Measurements from ENCODE around the gene MEX3D. TPM values are rescaled to one million over a fixed set of nuclear protein-coding genes. Genes with fewer than 3 reads are reported as not detected.
"Not testable (repeated sequence)": the region's sequence is repeated elsewhere in the genome, so short reads cannot be mapped to it uniquely, and the experiment has no call there.

Gene MEX3D
- total RNA-seq, 1 experiment from 2014 or later: 48.0 TPM

GRCh38 chr19:1572795-1573194 is 4.7 kb upstream of the MEX3D start:
- no peak for DNase-seq (ENCODE audit: low read depth)

DNA sequence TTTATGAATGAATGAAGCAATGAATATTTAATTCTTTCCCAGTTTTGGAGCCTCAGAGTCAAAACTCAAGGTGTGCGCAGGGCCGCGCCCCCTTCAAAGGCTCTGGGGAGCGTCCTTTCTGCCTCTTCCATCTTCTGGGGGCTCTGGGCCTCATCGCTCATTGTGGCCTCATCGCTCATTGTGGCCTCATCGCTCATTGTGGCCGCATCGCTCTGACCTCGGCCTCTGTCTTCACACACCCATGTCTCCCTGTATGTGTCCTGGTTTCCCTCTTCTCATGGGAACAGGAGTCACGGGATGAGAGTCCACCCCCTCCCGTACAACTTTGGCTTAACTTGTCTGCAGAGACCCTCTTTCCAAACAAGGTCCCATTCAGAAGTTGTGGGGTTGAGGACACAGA is 3.2 kb upstream of the MEX3D start:
- no peak for DNase-seq (ENCODE audit: low read depth)

- no peak for DNase-seq (ENCODE audit: low read depth)
These were observed 2.7 kb upstream of the MEX3D start for GRCh38 chr19:1570836-1571235.

DNA sequence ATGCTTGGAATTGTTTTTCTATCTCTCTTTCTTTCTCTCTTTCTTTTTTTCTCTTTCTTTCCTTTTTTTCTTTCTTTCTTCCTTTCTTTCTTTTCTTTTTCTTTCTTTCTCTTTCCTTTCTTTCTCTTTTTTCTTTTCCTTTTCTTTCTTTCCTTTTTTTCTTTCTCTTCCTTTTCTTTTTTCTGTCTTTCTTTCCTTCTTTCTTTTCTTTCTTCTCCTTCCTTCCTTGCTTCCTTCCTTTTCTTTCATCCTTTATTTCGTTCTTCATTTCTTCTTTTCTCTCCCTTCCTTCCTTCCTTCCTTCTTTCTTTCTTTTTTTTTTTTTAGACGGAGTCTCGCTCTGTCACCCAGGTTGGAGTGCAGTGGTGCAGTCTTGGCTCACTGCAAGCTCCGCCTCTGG is 1.9 kb upstream of the MEX3D start:
- DNase-seq (ENCODE audit: low read depth): no peak

DNA sequence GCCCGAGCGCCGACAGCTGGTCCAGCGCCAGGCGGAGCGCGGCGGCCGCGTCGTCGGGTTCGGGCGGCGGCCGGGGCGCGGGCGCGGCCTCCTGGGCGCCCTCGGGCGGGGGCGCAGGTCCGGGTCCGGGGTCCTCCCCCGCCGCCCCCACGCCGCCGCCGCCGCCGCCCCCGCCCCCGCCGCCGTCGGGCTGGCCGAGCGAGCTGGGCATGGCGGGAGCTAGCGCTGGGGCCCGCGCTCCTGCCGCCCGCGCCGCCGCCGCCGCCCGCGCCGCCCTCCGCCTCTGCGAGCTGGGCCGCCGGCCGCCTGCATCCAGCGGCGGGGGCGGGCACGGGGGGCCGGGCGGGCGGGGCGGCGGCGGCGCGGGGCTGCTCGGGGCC is 287 bp downstream of the MEX3D start:
- DNase-seq (ENCODE audit: low read depth): no peak

DNA sequence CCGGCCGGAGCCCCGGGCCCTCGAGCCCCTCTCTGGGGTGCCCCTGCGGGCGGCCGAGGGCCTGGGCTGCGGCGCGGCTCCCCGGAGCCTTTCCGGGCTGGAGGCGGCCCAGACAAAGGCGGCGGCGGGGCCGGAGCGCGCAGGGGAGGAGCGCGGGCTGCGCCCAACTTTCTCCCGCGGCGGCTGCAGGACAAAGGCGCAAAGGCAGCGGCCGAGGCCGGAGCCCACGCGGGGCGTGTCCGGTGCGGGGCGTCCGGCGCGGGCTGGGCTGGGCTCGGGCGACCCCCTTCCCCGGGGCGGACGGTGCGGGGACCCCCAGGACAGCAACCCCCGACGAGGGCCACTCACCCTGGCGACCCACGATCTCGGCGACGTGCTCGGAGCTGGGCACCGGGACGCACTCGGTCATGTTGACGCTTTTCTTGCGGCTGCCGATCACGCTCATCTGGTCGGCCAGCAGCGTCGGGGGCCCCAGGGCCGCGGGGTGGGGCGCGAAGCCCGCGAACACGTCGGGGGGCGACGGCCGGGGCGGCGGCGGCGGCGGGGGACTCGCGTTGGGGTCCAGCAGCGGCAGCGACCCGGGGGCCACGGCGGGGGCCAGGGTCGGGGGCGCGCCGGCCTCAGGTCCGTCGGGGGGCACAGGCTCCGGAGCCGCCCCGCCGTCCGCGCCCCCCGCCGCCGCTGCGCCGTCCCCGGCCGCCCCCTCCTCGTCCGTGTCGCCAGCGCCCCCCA is 843 bp downstream of the MEX3D start:
- peak; percentile 37 for DNase-seq (ENCODE audit: low read depth)

DNA sequence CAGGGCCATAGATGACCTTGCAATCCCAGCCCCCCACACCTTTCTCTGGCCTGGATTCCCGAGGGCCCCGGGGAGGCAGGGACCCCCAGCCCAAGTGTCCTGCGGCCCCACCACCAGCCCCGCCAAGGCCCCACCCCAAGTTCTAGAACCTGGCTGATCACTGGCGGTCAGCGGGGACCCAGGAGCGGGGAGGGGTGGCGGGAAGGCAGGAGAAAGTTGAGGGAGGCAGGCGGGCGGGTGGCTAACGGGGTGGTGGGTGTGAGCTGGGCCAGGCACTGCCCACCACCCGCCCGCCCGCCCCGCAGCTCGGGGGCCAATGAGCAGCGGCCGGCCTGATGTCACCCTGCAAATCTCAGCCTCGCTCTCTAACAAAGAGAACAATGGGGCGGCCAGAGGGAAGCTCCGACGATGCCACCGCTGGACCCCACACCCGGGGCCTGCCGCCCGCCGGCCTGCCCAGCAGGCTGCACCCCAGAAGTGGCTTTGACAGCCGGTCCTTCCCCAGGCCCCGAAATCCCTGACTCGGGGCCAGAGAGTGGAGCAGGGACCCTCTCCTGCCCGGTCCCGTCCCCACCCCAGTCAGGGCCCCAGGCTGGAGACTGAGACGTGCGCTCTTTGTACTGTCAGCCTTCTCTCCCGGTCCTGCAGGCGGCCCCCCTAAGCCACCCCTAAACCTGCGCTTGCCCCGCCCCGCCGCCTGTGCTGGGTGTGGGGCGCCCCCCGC is 1.6 kb downstream of the MEX3D start:
- peak; percentile 74 for DNase-seq (ENCODE audit: low read depth)

GRCh38 chr19:1563251-1563650 is 4.9 kb downstream of the MEX3D start:
- no peak for DNase-seq (ENCODE audit: low read depth)

GRCh38 chr19:1561236-1561842 is 6.8 kb downstream of the MEX3D start:
- DNase-seq (ENCODE audit: low read depth): no peak

GRCh38 chr19:1560286-1560882 is 7.7 kb downstream of the MEX3D start:
- no peak for DNase-seq (ENCODE audit: low read depth)

DNA sequence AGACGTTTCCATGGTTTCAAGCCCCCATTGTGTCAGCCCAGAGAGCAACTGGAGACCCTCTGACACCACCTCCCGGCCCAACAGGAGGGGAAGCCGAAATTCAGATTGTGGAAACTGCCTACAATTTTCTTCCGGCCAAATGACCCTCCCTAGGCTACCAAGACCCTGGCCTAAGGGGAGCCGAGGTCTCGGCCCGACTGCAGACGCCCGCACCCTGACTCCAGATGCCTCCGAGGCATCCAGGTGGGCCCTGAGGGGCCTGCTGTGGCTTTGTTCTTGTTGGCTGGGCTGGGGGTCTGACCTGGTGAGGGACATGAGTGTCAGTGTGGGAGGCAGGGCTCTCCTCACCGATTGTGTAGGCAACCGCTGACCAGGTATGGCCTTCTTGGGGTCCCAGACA is 9.6 kb downstream of the MEX3D start:
- no peak for DNase-seq (ENCODE audit: low read depth)

GRCh38 chr19:1556390-1557070 is 11.6 kb downstream of the MEX3D start:
- DNase-seq (ENCODE audit: low read depth): no peak

- no peak for DNase-seq (ENCODE audit: low read depth)
These were observed 12.4 kb downstream of the MEX3D start for GRCh38 chr19:1555487-1556389.

DNA sequence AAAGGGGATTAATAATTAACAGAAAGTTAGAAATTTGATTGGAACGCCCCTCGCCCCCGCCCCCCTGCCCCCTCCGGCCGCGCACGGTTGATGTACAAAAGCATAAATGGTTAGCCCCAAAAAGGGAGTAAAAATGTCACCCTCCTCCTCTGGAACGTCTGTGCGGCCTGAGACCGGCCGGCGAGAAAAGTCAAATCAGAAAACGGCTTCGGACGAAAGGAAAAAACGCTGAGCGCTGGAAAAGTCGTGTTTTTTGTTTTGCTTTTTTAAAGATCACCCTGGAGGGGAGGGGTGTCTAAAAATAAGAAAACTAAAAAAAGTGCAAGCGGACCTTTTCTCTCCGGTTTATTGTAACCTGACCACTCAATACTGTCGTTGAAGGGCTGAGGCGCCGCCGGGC is 13.2 kb downstream of the MEX3D start:
- DNase-seq (ENCODE audit: low read depth): no peak

DNA sequence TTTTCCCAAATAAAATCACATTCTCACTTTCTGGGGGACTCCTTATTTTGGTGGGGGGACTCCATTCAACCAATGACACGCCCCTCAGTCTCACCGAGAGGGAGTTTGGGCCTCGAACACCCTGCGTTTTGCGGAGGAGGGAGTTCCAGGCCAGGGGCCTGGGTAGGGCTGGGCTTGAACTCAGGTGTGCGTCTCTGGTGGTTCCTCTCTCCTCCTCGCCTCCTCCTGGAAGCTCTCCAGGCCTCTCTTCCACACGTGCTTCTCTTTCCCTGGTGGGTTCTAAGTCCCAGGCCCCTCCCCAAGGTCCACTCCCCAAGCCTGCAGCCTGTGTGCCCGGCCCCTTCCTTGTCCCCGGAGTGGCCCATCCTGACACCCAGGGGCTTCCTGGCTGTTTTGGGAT is 14.7 kb downstream of the MEX3D start:
- no peak for DNase-seq (ENCODE audit: low read depth)

DNA sequence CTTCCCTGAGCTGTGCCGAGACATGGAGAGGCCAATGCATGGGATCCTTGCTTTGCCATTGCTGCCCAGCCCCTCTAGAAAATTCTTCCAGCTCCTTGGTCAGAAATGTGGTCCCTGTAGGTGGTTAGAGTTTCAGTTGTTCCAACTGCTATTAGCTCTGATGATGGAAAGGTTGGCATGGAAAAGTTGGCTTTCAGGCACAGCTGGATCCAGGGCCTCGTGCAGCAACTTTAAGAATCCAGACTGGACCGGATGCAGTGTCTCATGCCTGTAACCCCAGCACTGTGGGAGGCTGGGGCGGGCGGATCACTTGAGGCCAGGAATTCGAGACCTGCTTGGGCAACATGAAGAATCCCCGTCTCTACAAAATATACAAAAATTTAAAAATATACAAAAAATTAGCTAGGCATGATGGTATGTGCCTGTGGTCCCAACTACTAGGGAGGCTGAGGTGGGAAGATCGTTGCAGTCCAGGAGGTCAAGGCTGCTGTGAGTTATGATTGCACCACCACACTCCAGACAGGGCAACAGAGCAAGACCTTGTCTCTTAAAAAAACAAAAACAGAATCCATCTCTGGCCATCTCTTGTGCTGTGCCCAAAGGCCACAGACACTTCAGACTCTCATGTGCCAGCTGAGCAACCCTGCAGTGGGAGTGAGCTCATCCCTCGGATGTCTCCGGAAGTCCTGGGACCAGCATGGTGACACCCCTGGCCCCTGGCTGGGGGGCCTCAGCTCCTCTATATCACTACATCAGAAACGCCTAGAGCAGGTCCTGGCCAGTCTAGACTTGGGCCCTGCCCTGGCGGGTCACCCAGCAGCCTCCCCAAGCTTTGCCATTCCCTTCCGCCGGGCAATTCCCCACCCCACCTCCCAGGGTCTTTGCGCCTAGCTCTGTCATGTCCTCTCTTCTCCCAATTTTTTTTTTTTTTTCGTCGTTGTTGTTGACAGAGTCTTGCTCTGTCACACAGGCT is 16.8 kb downstream of the MEX3D start:
- no peak for DNase-seq (ENCODE audit: low read depth)

GRCh38 chr19:1549332-1549945 is 18.7 kb downstream of the MEX3D start:
- DNase-seq (ENCODE audit: low read depth): no peak

GRCh38 chr19:1540365-1540925 is 27.7 kb downstream of the MEX3D start:
- DNase-seq (ENCODE audit: low read depth): no peak

DNA sequence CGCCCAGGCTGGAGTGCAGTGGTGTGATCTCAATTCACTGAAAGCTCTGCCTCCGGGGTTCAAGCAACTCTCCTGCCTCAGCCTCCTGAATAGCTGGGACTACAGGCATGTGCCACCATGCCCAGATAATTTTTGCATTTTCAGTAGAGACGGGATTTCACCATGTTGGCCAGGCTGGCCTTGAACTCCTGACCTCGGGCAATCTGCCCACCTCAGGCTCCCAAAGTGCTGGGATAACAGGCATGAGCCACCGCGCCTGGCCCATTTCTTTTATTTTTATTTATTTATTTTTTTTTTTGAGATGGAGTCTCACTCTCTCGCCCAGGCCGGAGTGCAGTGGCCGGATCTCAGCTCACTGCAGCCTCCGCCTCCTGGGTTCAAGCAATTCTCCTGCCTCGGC is 28.4 kb downstream of the MEX3D start:
- not testable (repeated sequence) for DNase-seq (ENCODE audit: low read depth)

All from M059J (cell line).